DMS153 (cell line): ENCODE data around the gene MRPL55.

Experiments used
- DNase-seq: peaks from one replicate; lab custom pipeline; 2025; lab: John Stamatoyannopoulos, UW

MRPL55 gene

DNA sequence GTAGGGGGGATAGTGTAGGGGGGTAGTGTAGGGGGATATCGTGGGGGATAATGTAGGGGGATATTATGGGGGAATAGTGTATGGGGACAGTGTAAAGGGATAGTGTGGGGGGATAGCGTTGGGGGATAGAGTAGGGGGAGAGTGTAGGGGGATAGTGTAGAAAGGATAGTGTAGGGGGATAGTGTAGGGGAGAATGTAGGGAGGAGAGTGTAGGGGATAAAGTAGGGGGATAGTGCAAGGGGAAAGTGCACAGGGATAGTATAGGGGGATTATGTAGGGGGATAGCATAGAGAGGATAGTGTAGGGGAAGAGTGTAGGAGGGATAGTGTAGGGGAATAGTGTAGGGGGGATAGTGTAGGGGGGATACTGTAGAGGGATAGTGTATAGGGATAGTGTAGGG is 38.9 kb downstream of the MRPL55 start:
- no peak for DNase-seq

GRCh38 chr1:228068359-228068758 is 40.7 kb downstream of the MRPL55 start:
- no peak for DNase-seq

DNA sequence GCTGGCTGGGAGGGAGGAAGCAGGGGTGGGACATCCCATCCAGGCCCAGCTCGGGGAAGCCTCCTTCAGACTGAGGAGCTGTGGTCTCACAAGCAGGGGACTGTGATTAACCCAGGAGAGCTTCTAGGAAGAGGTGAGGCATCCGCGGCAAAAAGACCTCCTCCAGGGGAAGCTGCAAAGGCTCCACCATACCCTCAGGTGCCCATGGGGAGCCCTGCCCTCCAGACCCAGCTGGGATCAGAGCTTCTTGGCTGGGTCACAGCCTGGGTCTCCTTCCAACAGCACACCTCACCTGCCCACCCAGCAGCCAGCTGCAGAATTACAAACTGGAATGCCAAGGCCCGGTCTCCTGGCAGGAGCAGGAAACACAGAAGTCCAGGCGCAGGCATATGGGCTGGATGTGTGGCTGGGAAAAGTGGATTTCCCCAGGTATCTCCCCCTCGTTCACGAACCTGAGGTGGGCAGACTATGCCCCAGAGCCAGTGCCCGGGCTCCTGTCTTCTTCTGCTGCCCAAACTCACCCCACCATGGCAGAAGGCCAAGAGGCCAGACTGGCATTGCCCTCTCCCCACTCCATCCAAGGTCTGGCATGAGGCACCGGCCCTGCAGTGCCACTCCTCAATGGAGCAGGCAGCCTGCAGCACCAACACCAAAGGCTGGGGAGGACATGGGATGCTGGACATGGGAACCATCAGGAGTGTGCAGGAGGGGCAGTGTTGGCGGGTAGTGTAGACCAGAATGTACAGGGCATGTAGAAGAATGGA is 42.0 kb downstream of the MRPL55 start:
- DNase-seq, result no peak

DNA sequence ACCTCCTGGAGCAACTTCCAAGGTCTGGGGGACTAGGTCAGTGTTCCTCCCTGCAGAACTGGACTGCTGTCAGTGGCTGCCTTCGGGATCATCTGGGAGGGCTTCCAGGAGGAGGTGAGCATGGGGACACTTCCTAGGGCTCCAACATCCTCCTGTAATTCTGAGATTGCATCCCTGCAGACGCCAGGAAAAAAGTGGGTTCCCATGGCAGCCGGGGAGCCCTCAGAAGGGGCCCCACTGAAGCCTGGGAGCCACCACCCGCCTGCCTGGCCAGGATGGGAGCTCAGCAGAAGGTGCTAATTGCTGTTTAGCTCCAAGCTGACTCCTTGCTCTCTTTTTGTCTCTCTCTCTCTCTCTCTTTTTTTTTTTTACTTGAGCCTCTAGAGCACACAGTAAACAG is 42.7 kb downstream of the MRPL55 start:
- no peak for DNase-seq

DNA sequence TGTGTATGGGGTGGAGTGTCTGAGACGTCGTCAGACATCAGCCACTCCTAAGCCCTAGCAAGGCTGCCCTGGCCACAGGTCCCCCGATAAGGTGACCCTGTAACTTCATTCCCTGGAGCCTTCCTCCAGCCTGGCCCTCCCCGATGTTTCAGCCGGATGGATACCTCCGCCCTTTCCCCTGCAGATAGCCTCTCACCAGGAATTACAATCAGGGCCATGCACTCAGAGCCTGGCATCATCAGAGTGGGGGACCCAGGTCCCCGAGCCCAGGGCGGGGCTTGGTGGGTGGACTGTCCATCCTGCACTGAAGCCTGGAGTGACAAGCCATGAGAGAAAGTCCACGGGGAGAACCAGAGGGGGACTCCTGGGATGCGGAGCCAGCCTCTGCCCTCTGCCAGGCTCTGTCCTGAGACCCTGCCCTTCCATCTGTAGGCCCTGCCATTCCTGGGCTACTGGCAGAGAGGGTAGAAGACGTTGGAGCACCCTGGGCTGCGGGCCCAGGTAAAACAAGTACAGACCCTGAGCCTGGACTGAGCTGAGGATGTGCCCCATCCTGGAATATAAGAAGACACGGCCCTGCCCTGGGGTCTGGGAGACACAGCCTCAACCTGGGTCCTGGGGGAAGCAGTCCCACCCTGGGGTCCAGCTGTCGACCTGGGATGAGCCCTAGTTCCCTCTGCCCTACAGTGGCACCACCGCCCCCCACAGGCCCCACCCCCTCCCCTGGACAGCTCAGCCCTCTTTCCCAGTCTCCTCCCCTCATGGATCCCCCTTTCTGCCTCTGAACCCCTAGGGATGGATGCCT is 43.4 kb downstream of the MRPL55 start:
- no peak for DNase-seq

GRCh38 chr1:228064741-228065542 is 44.2 kb downstream of the MRPL55 start:
- DNase-seq, result no peak

DNA sequence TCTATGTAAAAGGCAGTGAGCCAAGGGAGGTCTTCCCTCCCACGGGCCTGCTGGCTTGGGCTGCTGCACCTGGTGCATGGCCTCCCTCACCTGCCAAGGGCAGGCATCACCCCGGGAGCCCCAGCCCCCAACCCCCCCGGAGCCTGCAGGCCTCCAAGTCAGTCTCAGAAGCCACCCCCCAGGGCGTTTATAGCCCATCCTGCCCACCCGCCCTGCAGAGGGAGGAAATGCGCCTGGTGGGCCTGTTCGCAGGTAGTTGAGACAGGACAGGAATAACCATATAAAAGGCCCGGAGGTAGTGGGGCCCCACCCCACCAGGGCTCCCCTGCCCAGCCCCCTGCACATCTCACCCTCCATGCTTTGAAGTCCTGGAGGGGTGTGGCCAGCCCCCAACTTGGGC is 44.8 kb downstream of the MRPL55 start:
- DNase-seq, result no peak

GRCh38 chr1:228063251-228064191 is 45.6 kb downstream of the MRPL55 start:
- DNase-seq, result no peak

DNA sequence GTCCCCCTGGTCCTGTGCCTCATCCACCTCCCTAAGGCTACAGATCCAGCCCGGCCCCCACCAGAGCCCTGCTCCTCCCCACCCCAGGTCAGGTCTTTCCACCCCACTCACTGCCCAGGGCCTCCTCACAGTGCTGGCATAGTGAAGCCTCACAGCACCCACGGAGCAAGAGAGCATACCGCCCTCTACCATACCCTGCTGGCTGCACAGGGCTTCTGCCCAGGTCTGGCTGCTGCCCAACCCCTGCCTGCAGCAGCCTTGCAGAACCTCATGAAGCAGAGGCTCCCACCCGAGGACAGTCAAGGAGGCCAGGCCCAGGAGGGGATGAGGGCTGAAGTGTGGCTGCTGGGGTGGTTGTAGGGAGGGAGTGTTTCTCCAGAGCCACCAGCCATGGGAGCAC is 46.3 kb downstream of the MRPL55 start:
- no peak for DNase-seq

DNA sequence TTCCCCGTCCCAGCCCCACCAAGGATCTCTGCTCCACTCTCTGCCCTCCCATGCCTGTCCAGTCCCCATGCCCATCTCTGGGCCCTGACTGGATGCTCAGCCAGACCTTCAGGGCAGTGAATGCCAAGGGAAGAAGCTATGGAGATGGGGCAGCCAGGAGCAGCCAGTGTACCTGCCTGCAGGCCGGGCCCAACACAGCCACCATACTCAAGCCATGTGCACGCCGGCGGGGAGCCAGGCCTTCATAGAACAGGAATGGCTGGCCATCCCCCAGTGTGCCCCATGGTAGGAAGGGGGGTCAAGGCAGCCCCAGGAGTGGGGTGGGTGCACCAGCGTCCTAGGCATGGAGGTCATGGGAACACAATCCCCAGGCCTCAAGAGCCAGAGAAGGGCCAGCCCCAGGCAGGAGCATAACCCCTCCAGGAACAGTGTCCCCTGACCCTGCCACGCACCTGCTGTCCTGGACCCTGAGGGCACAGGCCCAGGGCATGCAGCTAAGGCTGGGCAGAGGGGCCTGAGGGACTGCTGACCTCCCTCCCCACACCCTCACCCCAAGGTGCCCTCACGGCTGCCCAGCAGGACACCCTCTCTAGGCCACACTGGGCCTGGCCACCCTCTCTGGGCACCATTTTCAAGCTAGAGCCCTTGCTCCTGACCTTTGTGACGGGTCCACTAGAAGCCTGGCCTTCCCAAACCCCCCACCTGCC is 46.9 kb downstream of the MRPL55 start:
- no peak for DNase-seq

DNA sequence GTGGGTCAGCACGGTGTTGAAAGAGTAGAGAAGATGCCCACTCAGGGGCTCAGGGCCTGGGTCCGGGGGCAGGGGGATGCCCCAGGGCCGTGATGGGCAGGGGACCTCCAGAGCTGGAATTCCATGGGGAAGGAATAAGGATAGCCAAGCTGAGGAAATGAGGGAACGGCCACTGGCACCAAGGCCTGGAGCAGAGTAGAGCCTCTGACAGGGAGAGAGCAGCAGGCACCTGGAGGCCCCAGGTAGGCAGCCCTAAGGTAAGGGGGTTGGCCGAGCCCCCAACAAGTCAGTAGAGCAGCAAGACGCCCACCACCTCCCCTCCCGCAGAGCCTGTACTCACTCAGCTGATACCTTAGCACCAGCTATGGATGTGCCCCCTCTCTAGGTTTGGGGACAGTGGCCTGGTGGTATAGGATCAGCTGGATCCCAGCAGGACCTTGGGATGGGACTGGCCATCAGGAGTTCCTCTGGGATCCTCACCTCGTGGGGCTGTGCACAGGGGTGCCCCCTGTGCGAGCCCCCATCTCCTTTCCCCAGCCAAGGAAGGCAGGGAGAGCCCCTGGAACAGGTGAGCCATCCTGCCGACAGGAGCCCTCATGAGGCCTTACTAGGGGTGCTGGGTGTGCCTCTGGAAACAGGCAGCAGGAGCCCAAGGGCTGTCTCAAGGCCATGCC is 47.6 kb downstream of the MRPL55 start:
- no peak for DNase-seq

DNA sequence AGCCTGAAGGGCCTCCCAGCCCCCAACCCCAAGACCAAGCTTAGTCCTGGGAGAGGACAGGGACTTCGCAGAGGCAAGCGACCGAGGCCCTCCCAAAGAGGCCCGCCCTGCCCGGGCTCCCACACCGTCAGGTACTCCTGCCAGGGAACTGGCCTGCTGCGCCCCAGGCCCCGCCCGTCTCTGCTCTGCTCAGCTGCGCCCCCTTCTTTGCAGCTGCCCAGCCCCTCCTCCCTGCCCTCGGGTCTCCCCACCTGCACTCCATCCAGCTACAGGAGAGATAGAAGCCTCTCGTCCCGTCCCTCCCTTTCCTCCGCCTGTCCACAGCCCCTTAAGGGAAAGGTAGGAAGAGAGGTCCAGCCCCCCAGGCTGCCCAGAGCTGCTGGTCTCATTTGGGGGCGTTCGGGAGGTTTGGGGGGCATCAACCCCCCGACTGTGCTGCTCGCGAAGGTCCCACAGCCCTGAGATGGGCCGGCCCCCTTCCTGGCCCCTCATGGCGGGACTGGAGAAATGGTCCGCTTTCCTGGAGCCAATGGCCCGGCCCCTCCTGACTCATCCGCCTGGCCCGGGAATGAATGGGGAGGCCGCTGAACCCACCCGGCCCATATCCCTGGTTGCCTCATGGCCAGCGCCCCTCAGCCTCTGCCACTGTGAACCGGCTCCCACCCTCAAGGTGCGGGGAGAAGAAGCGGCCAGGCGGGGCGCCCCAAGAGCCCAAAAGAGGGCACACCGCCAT is 48.5 kb downstream of the MRPL55 start:
- DNase-seq, result no peak

GRCh38 chr1:228059634-228060457 is 49.3 kb downstream of the MRPL55 start:
- DNase-seq, result peak; percentile 99

GRCh38 chr1:228058949-228059633 is 50.0 kb downstream of the MRPL55 start:
- DNase-seq, result peak; percentile 87

- DNase-seq, result no peak
Measured at GRCh38 chr1:228058172-228058948, 50.7 kb downstream of the MRPL55 start.
